Adrenal gland (tissue), 12 donors: ENCODE data around the gene TRIM69. TPM values are rescaled to one million over a fixed set of nuclear protein-coding genes. Genes with fewer than 3 reads are reported as not detected.

ENCODE experiments used
- DNase-seq, 7 donors: peaks; one replicate each; pipeline ENCODE4 v3.0.0-alpha.2; 2019 to 2020
- H3K27ac ChIP-seq, 5 donors: fragments of 200-600 bp; sonication (generic) in 4 of 5; 1 replicate in 3 of 5; 2 replicates in 2 of 5; pipeline versions ENCODE4 v1.5.1 to v1.8.0; 2016 to 2020; ENCODE audit warnings: mild to moderate bottlenecking in 1 of 5
- H3K27me3 ChIP-seq: fragments of 200-600 bp; 2 replicates; pipeline ENCODE4 v1.8.0; 2021
- H3K36me3 ChIP-seq, 2 donors: fragments of 200-600 bp; replicated peaks in 1 of 2; 1 replicate in 1 of 2; 2 replicates in 1 of 2; pipeline versions ENCODE4 v1.5.1 to v1.8.0; 2018 to 2022
- H3K4me1 ChIP-seq, 2 donors: fragments of 200-600 bp; replicated peaks in 1 of 2; 1 replicate in 1 of 2; 2 replicates in 1 of 2; pipeline versions ENCODE4 v1.5.1 to v1.8.0; 2018 to 2021
- H3K4me3 ChIP-seq, 4 donors: fragments of 200-600 bp; sonication (generic) in 3 of 4; one replicate each; pipeline ENCODE4 v1.5.1; 2016 to 2018
- H3K9me3 ChIP-seq, 3 donors: fragments of 200-600 bp; sonication (generic) in 1 of 3; replicated peaks in 1 of 3; 1 replicate in 2 of 3; 2 replicates in 1 of 3; pipeline versions ENCODE4 v1.5.1 to v1.8.0; 2016 to 2021
- POLR2A ChIP-seq, 2 donors: fragments of 450-650 bp; IDR thresholded peaks; one replicate each; pipeline ENCODE4 v1.6.1; 2017; ENCODE audit warnings: antibody characterized with exemption in 2 of 2, mild to moderate bottlenecking in 2 of 2, moderate library complexity in 1 of 2
- WGBS, 4 donors: extraction: QIAGEN DNeasy Blood & Tissue Kit in 2 of 4; methylation state at CpG; one replicate each; pipeline versions ENCODE4 v1.1.5 to v1.1.7; 2013 to 2017; 5-methylcytosine and 5-hydroxymethylcytosine counted together
- intact Hi-C, 2 donors: fragments of 100-400 bp; cut with DNase I; formaldehyde crosslinking; loops; one replicate each; pipeline versions ENCODE4 v1.14.1 to v1.15.0; 2022 to 2023
- polyA plus RNA-seq, 3 donors: library from polyadenylated mRNA; stranded (reverse); fragments of 200-250 nt in 2 of 3; fragments of 350-450 nt in 1 of 3; fragmentation: Illumina TruSeq in 1 of 3; extraction: RNeasy Lipid Tissue Mini Kit (QIAGEN cat#74804) in 1 of 3; gene quantifications; one replicate each; pipeline ENCODE4 v1.2.3, GENCODE V29; 2013 to 2014
- total RNA-seq, 9 donors: library from RNA; depleted of rRNA in 4 of 9; stranded (reverse); fragments of >200 nt in 4 of 9; fragments of 120-200 nt in 1 of 9; fragmentation: NEBNext Ultra II Directional in 1 of 9; extraction: Animal tissue kit (Norgen Biotek cat#: 25700) in 1 of 9; gene quantifications; one replicate each; pipeline versions ENCODE4 v1.1.0 to v1.2.4, GENCODE V29; 2013 to 2023
- TF ChIP-seq, protein P1 (sequence below), 6 experiments: fragments of 450-650 bp in 4 of 6; fragments of 200-600 bp in 2 of 6; sonication (generic) in 1 of 6; IDR thresholded peaks; 1 replicate in 5 of 6; 2 replicates in 1 of 6; pipeline versions ENCODE4 v1.5.1 to v1.8.0; 2016 to 2021; ENCODE audit warnings: antibody characterized with exemption in 6 of 6, mild to moderate bottlenecking in 2 of 6, moderate library complexity in 1 of 6
- donor health status: healthy with polysubstance abuse.
- donor health status: Bipolar disorder and iron deficiency.
- donor health status: DM: yes; HTN: yes; CAD: no.
- donor health status: DM: no; HTN: no; CAD: no.
- donor health status: DM: no; HTN: no; CAD: no.
- donor health status: DM: yes; HTN: yes; CAD: no.

The TRIM69 gene
- total and polyA plus RNA-seq, 12 donors = 7.2 to 38.8 (median 18.3) TPM

- Histone ChIP-seq H3K36me3 (no peaks in the 10 kb centered on the region), H3K4me1 (no peaks in the 10 kb centered on the region), H3K4me3 (no peak overlapping the region), H3K9me3 (no peaks in the 10 kb centered on the region), H3K27ac (no peak overlapping the region), H3K27me3 (peaks cover 5% of the 10 kb centered on the region)
- DNase-seq = no peak
- 78 to 93% (median 86%) methylated on average over 3 of the region's 3 CpGs for WGBS, 4 donors
- intact Hi-C loops = no loop called here
- TF ChIP-seq, protein P1, sequence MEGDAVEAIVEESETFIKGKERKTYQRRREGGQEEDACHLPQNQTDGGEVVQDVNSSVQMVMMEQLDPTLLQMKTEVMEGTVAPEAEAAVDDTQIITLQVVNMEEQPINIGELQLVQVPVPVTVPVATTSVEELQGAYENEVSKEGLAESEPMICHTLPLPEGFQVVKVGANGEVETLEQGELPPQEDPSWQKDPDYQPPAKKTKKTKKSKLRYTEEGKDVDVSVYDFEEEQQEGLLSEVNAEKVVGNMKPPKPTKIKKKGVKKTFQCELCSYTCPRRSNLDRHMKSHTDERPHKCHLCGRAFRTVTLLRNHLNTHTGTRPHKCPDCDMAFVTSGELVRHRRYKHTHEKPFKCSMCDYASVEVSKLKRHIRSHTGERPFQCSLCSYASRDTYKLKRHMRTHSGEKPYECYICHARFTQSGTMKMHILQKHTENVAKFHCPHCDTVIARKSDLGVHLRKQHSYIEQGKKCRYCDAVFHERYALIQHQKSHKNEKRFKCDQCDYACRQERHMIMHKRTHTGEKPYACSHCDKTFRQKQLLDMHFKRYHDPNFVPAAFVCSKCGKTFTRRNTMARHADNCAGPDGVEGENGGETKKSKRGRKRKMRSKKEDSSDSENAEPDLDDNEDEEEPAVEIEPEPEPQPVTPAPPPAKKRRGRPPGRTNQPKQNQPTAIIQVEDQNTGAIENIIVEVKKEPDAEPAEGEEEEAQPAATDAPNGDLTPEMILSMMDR (IDR thresholded peaks at IDR 0.05) = no peak
- TF ChIP-seq POLR2A (IDR thresholded peaks at IDR 0.05) = no peak
Measured at GRCh38 chr15:44790656-44791055, 54.3 kb downstream of the TRIM69 start.

DNA sequence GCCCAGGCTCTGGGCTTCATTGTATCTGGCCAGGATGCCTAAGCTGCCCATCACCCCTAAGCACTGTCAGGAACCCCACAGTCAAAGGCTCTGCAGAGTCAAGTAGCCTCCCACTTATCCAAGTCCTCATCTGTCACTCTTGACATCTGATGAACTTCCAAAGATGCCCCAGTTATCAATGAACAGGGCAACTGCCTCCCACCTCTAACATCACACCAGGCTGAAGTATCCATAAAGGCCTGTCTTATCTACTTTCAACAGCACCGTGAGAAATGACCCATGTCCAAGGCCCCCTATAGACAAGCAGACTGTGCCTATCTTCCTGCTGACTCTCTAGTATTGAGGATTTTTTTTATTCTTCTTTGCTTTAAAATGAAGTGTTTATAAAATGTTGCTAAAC is 56.4 kb downstream of the TRIM69 start:
- Histone ChIP-seq H3K4me3 (no peak overlapping the region), H3K9me3 (no peaks in the 10 kb centered on the region), H3K36me3 (no peaks in the 10 kb centered on the region), H3K27ac (no peak overlapping the region), H3K27me3 (peaks cover 5% of the 10 kb centered on the region), H3K4me1 (no peaks in the 10 kb centered on the region)
- intact Hi-C loops = no loop called here
- no peak for TF ChIP-seq POLR2A (IDR thresholded peaks at IDR 0.05)
- TF ChIP-seq, protein P1 (IDR thresholded peaks at IDR 0.05) = no peak
- DNase-seq = no peak
- WGBS, 4 donors = 50 to 80% (median 76%) methylated on average over 1 of the region's 1 CpG

- Histone ChIP-seq H3K9me3 (no peaks in the 10 kb centered on the region), H3K27ac (no peak overlapping the region), H3K4me3 (no peak overlapping the region), H3K36me3 (no peaks in the 10 kb centered on the region), H3K27me3 (peaks cover 5% of the 10 kb centered on the region), H3K4me1 (no peaks in the 10 kb centered on the region)
- intact Hi-C loops = no loop called here
- TF ChIP-seq POLR2A (IDR thresholded peaks at IDR 0.05) = no peak
- TF ChIP-seq, protein P1 (IDR thresholded peaks at IDR 0.05) = no peak
- no peak for DNase-seq
- 52 to 81% (median 69%) methylated on average over 1 of the region's 1 CpG for WGBS, 4 donors
Measured at GRCh38 chr15:44794072-44794471, 57.7 kb downstream of the TRIM69 start.

DNA sequence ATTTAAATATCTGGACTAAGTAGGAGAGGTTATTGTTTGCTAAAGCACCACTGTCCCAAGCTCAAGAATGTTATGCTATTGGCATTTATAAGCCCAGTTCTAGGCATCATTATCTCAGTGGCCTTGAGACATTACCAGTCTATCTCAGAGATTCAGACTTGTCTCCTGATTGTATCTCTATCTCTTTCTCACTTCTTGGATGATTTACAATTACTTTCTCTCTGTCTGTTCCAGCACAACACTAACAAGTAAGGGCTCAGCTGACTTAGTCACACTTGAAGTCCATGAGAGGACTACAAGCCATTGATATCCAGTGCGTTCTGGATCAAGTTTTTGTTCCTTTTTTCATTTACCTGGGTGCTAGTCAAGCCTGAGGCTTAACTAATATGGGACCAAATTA is 60.2 kb downstream of the TRIM69 start:
- peaks cover 5% of the 10 kb centered on the region for H3K27me3 ChIP-seq
- H3K36me3 ChIP-seq = no peaks in the 10 kb centered on the region
- no peak overlapping the region for H3K27ac ChIP-seq
- WGBS, 4 donors = 55 to 67% (median 63%) methylated on average over 1 of the region's 1 CpG
- TF ChIP-seq, protein P1 (IDR thresholded peaks at IDR 0.05) = no peak
- TF ChIP-seq POLR2A (IDR thresholded peaks at IDR 0.05) = no peak
- no peaks in the 10 kb centered on the region for H3K4me1 ChIP-seq
- H3K4me3 ChIP-seq = no peak overlapping the region
- intact Hi-C loops = no loop called here
- no peak for DNase-seq
- no peaks in the 10 kb centered on the region for H3K9me3 ChIP-seq
